ENCODE measurements around the gene PXK.

PXK gene

GRCh38 chr3:58369038-58369437, 36.3 kb downstream of the PXK start:
- no peaks in the 10 kb centered on the region for H3K36me3 ChIP-seq (ENCODE audit: control insufficient read depth, insufficient read depth, low read length)
- no peak for TF ChIP-seq CTCF (IDR thresholded peaks at IDR 0.05; ENCODE audit: insufficient read depth, low read length, poor library complexity, severe bottlenecking)
- DNase-seq (ENCODE audit: extremely low read depth, insufficient read length), result no peak
- H3K27me3 ChIP-seq (replicated peaks; ENCODE audit: control insufficient read depth, insufficient read depth, low read length), result no peaks in the 10 kb centered on the region
- no peak overlapping the region for H3K4me3 ChIP-seq (replicated peaks; ENCODE audit: low read depth, low read length)

- DNase-seq (ENCODE audit: extremely low read depth, insufficient read length), result no peak
- H3K4me3 ChIP-seq (replicated peaks; ENCODE audit: low read depth, low read length), result no peak overlapping the region
- no peaks in the 10 kb centered on the region for H3K36me3 ChIP-seq (ENCODE audit: control insufficient read depth, insufficient read depth, low read length)
- TF ChIP-seq CTCF (IDR thresholded peaks at IDR 0.05; ENCODE audit: insufficient read depth, low read length, poor library complexity, severe bottlenecking), result no peak
- H3K27me3 ChIP-seq (replicated peaks; ENCODE audit: control insufficient read depth, insufficient read depth, low read length), result no peaks in the 10 kb centered on the region
Measured at GRCh38 chr3:58369876-58370275, 37.2 kb downstream of the PXK start.

GRCh38 chr3:58370407-58370806, 37.7 kb downstream of the PXK start:
- TF ChIP-seq CTCF (IDR thresholded peaks at IDR 0.05; ENCODE audit: insufficient read depth, low read length, poor library complexity, severe bottlenecking), result no peak
- H3K4me3 ChIP-seq (replicated peaks; ENCODE audit: low read depth, low read length), result no peak overlapping the region
- H3K36me3 ChIP-seq (ENCODE audit: control insufficient read depth, insufficient read depth, low read length), result no peaks in the 10 kb centered on the region
- no peaks in the 10 kb centered on the region for H3K27me3 ChIP-seq (replicated peaks; ENCODE audit: control insufficient read depth, insufficient read depth, low read length)
- DNase-seq (ENCODE audit: extremely low read depth, insufficient read length), result no peak

DNA sequence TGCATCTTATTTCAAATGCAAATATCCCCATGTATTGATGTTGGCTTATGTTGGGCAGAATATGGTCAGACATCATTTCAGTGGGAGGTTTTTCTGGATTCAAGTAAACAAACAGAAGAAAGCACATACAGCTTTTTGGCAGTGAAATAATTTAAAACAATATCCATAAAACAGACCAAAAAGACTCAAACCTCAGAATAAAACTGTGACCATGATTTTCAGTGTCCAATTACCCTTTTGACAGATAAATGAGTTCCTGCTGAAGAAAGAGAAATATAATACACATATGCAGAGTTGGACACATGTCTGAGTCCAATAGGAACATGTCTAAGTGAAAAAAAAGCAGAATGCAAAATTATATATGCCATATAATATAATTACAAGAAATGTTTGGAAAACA, 39.1 kb downstream of the PXK start:
- TF ChIP-seq CTCF (IDR thresholded peaks at IDR 0.05; ENCODE audit: insufficient read depth, low read length, poor library complexity, severe bottlenecking), result no peak
- no peaks in the 10 kb centered on the region for H3K27me3 ChIP-seq (replicated peaks; ENCODE audit: control insufficient read depth, insufficient read depth, low read length)
- no peaks in the 10 kb centered on the region for H3K36me3 ChIP-seq (ENCODE audit: control insufficient read depth, insufficient read depth, low read length)
- H3K4me3 ChIP-seq (replicated peaks; ENCODE audit: low read depth, low read length), result no peak overlapping the region
- no peak for DNase-seq (ENCODE audit: extremely low read depth, insufficient read length)

GRCh38 chr3:58375254-58375653, 42.6 kb downstream of the PXK start:
- DNase-seq (ENCODE audit: extremely low read depth, insufficient read length), result no peak
- Histone ChIP-seq H3K27me3 (replicated peaks; ENCODE audit: control insufficient read depth, insufficient read depth, low read length) (no peaks in the 10 kb centered on the region), H3K4me3 (replicated peaks; ENCODE audit: low read depth, low read length) (no peak overlapping the region), H3K36me3 (ENCODE audit: control insufficient read depth, insufficient read depth, low read length) (no peaks in the 10 kb centered on the region)
- TF ChIP-seq CTCF (IDR thresholded peaks at IDR 0.05; ENCODE audit: insufficient read depth, low read length, poor library complexity, severe bottlenecking), result no peak

- Histone ChIP-seq H3K27me3 (replicated peaks; ENCODE audit: control insufficient read depth, insufficient read depth, low read length) (no peaks in the 10 kb centered on the region), H3K36me3 (ENCODE audit: control insufficient read depth, insufficient read depth, low read length) (no peaks in the 10 kb centered on the region), H3K4me3 (replicated peaks; ENCODE audit: low read depth, low read length) (no peak overlapping the region)
- DNase-seq (ENCODE audit: extremely low read depth, insufficient read length), result no peak
- TF ChIP-seq CTCF (IDR thresholded peaks at IDR 0.05; ENCODE audit: insufficient read depth, low read length, poor library complexity, severe bottlenecking), result no peak
Measured at GRCh38 chr3:58377168-58377567, 44.5 kb downstream of the PXK start.
